GM19043 (cell line): Measurements from ENCODE around the gene FMN1.
A peak's percentile ranks its signal among the peaks of the same experiment; 100 is the strongest.

Experiments
- ATAC-seq: cut with Tn5 transposase; IDR thresholded peaks from one replicate; pipeline ENCODE4 v1.9.1; 2021; ENCODE audit warnings: low read depth; ENCODE audit not compliant: unreplicated experiment

Gene FMN1

GRCh38 chr15:33194704-33195670 lies at the start of gene FMN1:
TSS of gene FMN1 (minus strand) at chr15:33194714. CDS start at chr15:33154914, 39,800 bp downstream.
- peak; percentile 88 for ATAC-seq

- ATAC-seq: no peak
These were observed 49.4 kb upstream of the FMN1 start for GRCh38 chr15:33243869-33244268.

GRCh38 chr15:33243393-33243792 lies 48.9 kb upstream of the FMN1 start:
- ATAC-seq: no peak

GRCh38 chr15:33242669-33243191 lies 48.2 kb upstream of the FMN1 start:
- no peak for ATAC-seq

- ATAC-seq: no peak
These were observed 47.7 kb upstream of the FMN1 start for GRCh38 chr15:33242165-33242564.

GRCh38 chr15:33236841-33237509 lies 42.5 kb upstream of the FMN1 start:
- ATAC-seq: no peak

GRCh38 chr15:33234020-33234461 lies 39.5 kb upstream of the FMN1 start:
- ATAC-seq: no peak

- no peak for ATAC-seq
These were observed 32.2 kb upstream of the FMN1 start for GRCh38 chr15:33226559-33227181.

GRCh38 chr15:33218071-33218491 lies 23.6 kb upstream of the FMN1 start:
- ATAC-seq: no peak

- no peak for ATAC-seq
These were observed 21.7 kb upstream of the FMN1 start for GRCh38 chr15:33215941-33216872.

GRCh38 chr15:33211176-33211808 lies 16.8 kb upstream of the FMN1 start:
- ATAC-seq: no peak

GRCh38 chr15:33209575-33210481 lies 15.3 kb upstream of the FMN1 start:
- ATAC-seq: no peak

GRCh38 chr15:33207646-33208045 lies 13.1 kb upstream of the FMN1 start:
- ATAC-seq: no peak

GRCh38 chr15:33206366-33206765 lies 11.9 kb upstream of the FMN1 start:
- no peak for ATAC-seq

GRCh38 chr15:33204926-33205325 lies 10.4 kb upstream of the FMN1 start:
- no peak for ATAC-seq

GRCh38 chr15:33204087-33204486 lies 9.6 kb upstream of the FMN1 start:
- no peak for ATAC-seq

GRCh38 chr15:33201491-33202231 lies 7.1 kb upstream of the FMN1 start:
- peak; percentile 82 for ATAC-seq

GRCh38 chr15:33200903-33201302 lies 6.4 kb upstream of the FMN1 start:
- no peak for ATAC-seq
